ENCODE measurements around the gene NEDD8.

DNA sequence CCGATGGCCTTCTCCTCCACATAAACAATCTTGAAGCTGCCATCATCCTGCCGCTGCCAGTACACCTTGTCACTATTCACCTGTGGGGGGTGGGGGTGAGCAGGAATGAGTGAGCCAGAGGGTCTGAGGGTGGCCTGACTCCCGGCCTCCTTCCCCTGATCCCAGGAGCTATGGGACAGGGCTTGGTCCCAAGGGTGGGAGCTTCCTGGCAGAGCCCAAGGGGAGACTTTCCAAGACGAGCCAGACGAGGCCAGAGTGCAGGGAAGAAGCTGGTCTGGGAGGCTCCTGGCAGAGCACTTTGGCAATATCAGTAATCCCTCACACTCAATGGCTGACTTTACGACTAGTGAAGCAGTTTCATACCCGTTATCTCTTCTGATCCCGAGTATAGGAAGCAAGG lies 23.3 kb upstream of the NEDD8 start:
- TF ChIP-seq ARNT (IDR thresholded peaks at IDR 0.05) (no peak), FOXM1 (IDR thresholded peaks at IDR 0.05; ENCODE audit: borderline replicate concordance) (no peak), BHLHE40 (IDR thresholded peaks at IDR 0.05; ENCODE audit: borderline replicate concordance) (no peak), FOXK2 (IDR thresholded peaks at IDR 0.05) (no peak)
